ENCODE results near the gene RGS7. TPM values are rescaled to one million over a fixed set of nuclear protein-coding genes. Genes with fewer than 3 reads are reported as not detected.

Gene RGS7
- total RNA-seq, 2 donors from 2014 or later, result not detected

DNA sequence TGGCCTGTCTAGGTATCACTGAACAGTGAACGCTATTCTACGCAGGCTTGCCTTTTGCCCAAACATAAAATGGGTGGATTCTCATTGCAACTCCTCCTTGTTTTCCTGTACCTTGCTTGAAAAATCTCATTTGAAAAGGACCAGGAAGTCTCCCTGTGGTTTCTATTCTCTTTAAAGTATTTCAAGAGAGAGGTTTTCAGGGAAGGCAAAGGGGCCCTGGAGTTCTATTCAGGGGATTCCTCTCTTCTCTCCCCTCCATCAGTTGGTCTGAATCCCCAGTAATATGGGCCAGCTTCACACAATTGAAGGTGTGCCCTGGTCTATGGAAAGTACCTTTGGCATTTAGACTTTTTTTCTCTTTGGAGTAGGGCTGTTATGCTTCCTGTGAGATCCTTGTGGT is 311.3 kb downstream of the RGS7 start:
- no peak overlapping the region for H3K4me3 Mint-ChIP-seq
- H3K4me1 Mint-ChIP-seq, result no peaks in the 10 kb centered on the region
- no peak overlapping the region for H3K27ac Mint-ChIP-seq

DNA sequence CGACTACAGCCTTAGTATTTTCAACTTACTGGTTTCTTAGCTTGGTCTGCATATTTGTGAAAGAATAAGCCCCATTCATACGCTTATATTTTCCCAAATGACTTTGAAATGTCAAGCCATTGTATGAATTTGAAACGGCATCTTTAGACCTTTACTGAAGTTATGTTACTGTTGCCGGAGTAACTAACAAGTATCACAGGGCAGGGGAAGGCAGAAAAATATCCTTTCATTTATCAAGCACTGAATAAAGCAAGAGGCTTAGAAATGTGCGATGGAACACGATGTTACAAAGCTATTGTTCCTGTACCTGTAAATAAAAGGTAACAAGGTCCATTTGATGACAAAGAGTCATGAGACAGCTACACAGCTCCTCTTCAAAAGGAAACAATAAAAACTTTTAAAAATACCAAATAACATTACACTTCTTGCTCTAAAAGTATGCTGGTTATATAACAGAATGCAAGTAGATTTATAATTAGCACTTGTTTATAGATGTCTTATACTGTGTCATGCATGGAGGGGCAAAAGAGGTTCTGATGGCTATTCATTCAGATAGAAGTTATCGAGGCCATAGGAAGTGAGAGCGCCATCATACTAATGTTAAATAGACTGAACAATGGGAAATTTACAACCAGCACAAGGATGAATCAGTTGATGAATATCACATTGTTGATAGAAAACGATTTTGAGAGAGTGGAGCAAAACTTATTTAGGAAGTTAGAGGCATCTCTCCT is 322.6 kb downstream of the RGS7 start:
- H3K4me1 Mint-ChIP-seq, result no peaks in the 10 kb centered on the region
- H3K27me3 Mint-ChIP-seq, result no peaks in the 10 kb centered on the region
- H3K9me3 ChIP-seq (ENCODE audit: control insufficient read depth, low read length, poor library complexity, severe bottlenecking), result no peaks in the 10 kb centered on the region
- DNase-seq, result no peak
- no peak for ATAC-seq
- H3K27ac Mint-ChIP-seq, result no peak overlapping the region
- no peak overlapping the region for H3K4me3 Mint-ChIP-seq
- no peaks in the 10 kb centered on the region for H3K36me3 Mint-ChIP-seq (ENCODE audit: low read depth)

More for the DNA sequence above, 311.3 kb downstream of the RGS7 start:
- ATAC-seq (no peak), DNase-seq (no peak)
- no peaks in the 10 kb centered on the region for H3K9me3 ChIP-seq (ENCODE audit: control insufficient read depth, low read length, poor library complexity, severe bottlenecking)
- Mint-ChIP-seq H3K36me3 (ENCODE audit: low read depth) (no peaks in the 10 kb centered on the region), H3K27me3 (no peaks in the 10 kb centered on the region)

DNA sequence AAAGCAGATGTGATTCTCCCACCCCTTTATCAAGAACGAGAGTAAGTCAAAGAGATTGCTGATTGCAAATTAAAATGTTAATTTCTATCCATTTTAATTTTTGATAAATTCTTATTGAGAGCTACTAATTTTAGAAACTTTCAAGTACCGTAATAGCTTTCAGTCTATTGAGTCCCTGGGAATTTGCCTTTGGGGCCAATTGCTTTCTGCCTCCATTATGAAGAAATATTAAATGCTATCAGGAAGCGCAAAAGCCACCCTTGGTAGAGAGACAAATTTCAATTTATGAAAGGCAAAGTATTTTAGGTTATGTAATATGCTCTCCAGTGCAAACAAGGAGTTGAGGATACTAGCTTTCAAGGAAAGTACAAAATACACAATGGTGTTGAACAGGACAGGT is 332.2 kb downstream of the RGS7 start:
- DNase-seq, result no peak
- Mint-ChIP-seq H3K27me3 (no peaks in the 10 kb centered on the region), H3K4me1 (no peaks in the 10 kb centered on the region), H3K36me3 (ENCODE audit: low read depth) (no peaks in the 10 kb centered on the region), H3K4me3 (no peak overlapping the region), H3K27ac (no peak overlapping the region)
- no peak for ATAC-seq
- H3K9me3 ChIP-seq (ENCODE audit: control insufficient read depth, low read length, poor library complexity, severe bottlenecking), result no peaks in the 10 kb centered on the region

DNA sequence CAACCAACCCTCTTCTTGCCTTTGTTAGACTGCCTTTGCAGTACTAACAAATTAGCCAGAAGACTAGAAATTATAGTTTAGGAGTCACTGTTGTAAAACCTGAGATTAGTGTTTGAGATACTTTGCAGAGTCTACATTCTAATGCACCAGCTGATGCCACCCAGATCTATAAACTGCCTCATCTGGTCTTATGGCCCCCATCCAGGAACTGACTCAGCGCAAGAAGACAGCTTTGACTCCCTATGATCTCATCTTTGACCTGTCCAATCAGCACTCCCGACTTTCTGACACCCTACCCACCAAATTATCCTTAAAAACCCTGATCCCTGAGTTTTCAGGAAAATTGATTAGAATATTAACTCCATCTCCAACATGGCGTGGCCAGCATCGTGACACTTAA is 334.6 kb downstream of the RGS7 start:
- no peak overlapping the region for H3K27ac Mint-ChIP-seq
- no peak overlapping the region for H3K4me3 Mint-ChIP-seq
- no peaks in the 10 kb centered on the region for H3K27me3 Mint-ChIP-seq
- no peaks in the 10 kb centered on the region for H3K36me3 Mint-ChIP-seq (ENCODE audit: low read depth)
- DNase-seq (no peak), ATAC-seq (no peak)
- H3K9me3 ChIP-seq (ENCODE audit: control insufficient read depth, low read length, poor library complexity, severe bottlenecking), result no peaks in the 10 kb centered on the region
- H3K4me1 Mint-ChIP-seq, result no peaks in the 10 kb centered on the region

DNA sequence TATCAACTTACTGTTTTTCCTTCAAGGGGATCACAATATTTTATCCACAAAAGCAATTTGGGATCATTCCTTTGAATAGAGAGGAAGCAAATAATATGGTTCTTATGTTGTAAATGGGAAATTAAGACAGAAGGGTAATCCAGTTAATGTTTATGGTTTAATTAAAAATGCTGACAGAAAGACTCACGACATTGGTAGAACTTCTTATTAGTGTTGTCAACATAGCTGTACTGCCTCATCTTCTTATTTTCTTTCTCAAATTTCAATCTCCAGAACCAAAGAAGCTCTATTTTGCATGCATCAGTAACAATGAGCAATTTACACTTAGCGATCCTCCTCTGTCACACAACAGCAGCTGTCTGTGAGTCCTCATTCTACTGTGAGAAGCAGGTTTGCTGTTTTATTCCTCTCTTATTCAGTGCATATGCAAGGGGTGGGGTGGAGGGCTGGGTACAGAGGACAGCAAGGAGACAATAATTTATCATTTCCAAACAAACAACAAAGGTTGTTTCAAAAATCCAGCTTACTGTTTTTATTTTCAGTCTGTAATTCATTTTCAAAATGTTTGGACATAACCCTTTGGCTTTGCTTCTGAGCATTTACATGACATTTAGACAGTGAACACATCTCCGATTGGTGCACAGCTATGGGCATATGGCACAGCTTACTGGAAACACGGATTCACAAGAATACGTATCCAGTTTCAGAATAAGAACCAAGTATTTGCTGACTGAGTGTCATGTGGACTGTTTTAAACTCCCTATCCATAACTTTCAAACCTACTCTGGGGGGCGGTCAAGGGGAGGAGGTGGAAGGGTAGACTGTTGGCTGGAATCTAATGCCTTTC is 335.9 kb downstream of the RGS7 start:
- no peaks in the 10 kb centered on the region for H3K36me3 Mint-ChIP-seq (ENCODE audit: low read depth)
- no peak for ATAC-seq
- no peaks in the 10 kb centered on the region for H3K27me3 Mint-ChIP-seq
- no peak overlapping the region for H3K27ac Mint-ChIP-seq
- no peaks in the 10 kb centered on the region for H3K4me1 Mint-ChIP-seq
- no peak for DNase-seq
- H3K9me3 ChIP-seq (ENCODE audit: control insufficient read depth, low read length, poor library complexity, severe bottlenecking), result no peaks in the 10 kb centered on the region
- no peak overlapping the region for H3K4me3 Mint-ChIP-seq

DNA sequence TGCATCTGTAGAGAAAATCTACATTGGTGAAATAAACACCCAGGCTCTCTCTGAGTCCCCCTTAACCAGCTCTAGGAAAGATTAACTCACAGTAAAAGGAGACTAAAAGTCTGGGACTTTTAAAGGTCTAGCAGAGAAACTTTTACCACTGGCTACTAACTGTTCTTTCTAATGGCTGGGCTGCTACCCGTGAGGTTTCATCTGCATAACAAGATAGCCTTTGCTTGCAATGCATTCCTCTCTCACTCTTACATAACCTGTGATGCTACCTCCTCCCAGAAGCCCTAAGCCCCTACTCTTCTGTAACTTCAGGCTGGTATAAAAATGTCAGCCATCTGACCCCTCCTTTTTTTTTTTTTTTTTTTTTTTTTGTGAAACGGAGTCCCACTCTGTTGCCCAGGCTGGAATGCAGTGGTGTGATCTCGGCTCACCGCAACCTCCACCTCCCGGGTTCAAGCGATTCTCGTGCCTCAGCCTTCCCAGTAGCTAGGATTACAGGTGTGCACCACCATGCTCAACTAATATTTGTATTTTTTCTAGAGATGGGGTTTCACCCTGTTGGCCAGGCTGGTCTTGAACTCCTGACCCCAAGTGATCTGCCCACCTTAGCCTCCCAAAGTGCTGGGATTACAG is 344.2 kb downstream of the RGS7 start:
- no peak for DNase-seq
- no peak for ATAC-seq
- Mint-ChIP-seq H3K27ac (no peak overlapping the region), H3K4me1 (no peaks in the 10 kb centered on the region), H3K36me3 (ENCODE audit: low read depth) (no peaks in the 10 kb centered on the region), H3K4me3 (no peak overlapping the region), H3K27me3 (no peaks in the 10 kb centered on the region)
- H3K9me3 ChIP-seq (ENCODE audit: control insufficient read depth, low read length, poor library complexity, severe bottlenecking), result no peaks in the 10 kb centered on the region

DNA sequence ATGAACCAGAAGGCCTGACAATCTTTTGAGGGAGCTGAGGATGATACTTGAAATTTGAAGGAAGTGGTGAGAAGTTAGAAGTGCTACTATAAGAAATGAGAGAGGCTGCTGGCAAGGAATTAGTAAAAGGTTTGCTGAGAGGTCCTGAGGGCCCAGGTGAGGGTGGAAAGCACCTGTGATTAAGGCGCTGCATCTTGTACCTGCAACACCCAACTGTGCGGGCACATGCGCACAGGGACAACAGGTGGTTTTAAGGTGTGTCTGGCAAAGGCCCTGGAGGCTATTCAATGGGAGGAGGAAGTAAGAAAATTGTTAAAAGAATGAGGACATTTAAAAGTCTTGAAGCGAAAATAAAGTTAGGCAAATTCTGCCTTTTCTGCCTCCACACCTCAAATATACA is 349.3 kb downstream of the RGS7 start:
- no peaks in the 10 kb centered on the region for H3K4me1 Mint-ChIP-seq
- ATAC-seq (no peak), DNase-seq (no peak)
- H3K36me3 Mint-ChIP-seq (ENCODE audit: low read depth), result no peaks in the 10 kb centered on the region
- no peaks in the 10 kb centered on the region for H3K27me3 Mint-ChIP-seq
- no peak overlapping the region for H3K4me3 Mint-ChIP-seq
- H3K27ac Mint-ChIP-seq, result no peak overlapping the region
- no peaks in the 10 kb centered on the region for H3K9me3 ChIP-seq (ENCODE audit: control insufficient read depth, low read length, poor library complexity, severe bottlenecking)

DNA sequence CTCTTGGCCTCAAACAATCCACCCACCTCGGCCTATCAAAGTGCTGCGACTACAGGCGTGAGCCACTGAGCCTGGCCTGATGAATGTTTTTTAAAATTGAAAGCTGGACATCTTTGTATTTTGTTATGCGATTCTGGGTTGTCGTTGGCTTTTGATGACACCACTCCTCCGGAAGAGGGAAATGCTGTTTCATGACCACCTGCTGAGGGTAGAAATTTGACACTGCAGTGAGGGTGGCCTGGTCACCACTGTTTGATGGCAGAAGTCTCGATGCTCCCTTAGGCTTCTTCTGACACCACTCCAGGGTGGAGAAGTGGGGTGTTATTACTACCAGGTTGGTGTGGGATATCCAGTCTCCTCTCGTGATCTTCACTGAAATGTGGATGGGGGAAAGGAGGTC is 357.2 kb downstream of the RGS7 start:
- Mint-ChIP-seq H3K27ac (no peak overlapping the region), H3K27me3 (no peaks in the 10 kb centered on the region), H3K36me3 (ENCODE audit: low read depth) (no peaks in the 10 kb centered on the region), H3K4me1 (no peaks in the 10 kb centered on the region), H3K4me3 (no peak overlapping the region)
- no peak for DNase-seq
- H3K9me3 ChIP-seq (ENCODE audit: control insufficient read depth, low read length, poor library complexity, severe bottlenecking), result no peaks in the 10 kb centered on the region
- no peak for ATAC-seq

DNA sequence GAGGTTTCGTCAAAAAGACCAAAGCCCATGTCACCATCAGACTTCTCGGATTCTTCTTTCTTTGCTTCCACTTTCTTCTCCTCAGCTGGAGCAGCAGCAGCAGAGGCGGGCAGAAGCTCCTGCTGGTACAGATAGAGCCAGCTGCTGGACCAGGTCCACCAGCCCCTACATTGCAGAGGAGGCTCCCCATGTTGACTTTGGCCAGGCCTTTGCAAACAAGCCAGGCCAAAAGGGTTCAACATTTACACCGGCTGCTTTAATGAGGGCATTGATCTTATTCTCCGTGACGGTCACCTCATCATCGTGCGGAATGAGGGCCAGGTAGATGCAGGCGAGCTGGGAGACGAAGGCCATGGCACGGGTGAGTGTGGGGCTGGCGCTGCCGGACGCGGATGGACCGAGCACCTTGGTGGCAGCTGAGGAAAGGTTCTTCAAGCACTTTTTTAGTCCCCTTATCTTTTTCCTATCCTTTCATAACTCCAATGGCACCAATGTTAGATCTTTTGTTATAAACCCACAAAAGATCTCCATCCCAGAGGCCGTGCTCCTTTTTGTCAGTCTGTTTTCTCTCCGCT is 358.5 kb downstream of the RGS7 start:
- no peak overlapping the region for H3K27ac Mint-ChIP-seq
- no peaks in the 10 kb centered on the region for H3K36me3 Mint-ChIP-seq (ENCODE audit: low read depth)
- ATAC-seq (no peak), DNase-seq (no peak)
- H3K4me3 Mint-ChIP-seq, result no peak overlapping the region
- H3K9me3 ChIP-seq (ENCODE audit: control insufficient read depth, low read length, poor library complexity, severe bottlenecking), result no peaks in the 10 kb centered on the region
- H3K27me3 Mint-ChIP-seq, result no peaks in the 10 kb centered on the region
- no peaks in the 10 kb centered on the region for H3K4me1 Mint-ChIP-seq

DNA sequence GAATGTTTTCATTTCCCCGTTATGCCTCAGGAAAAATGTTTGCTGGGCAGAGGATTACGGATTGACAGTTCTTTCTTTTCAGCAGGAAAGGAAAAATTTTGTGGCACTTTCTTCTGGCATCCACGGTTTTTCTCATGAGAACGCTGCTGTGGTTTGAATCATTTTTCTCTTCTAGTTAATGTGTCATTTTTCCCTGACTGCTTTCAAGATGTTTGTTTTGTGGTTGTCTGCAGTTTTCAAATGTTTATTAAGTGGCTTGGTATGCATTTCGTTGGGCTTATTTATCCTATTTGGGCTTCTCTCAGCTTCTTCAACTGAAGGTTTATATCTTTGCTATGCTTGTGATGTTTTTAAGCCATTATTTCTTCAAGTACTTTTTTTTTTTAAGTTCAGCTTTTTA is 359.0 kb downstream of the RGS7 start:
- no peaks in the 10 kb centered on the region for H3K9me3 ChIP-seq (ENCODE audit: control insufficient read depth, low read length, poor library complexity, severe bottlenecking)
- Mint-ChIP-seq H3K4me3 (no peak overlapping the region), H3K36me3 (ENCODE audit: low read depth) (no peaks in the 10 kb centered on the region), H3K27me3 (no peaks in the 10 kb centered on the region), H3K4me1 (no peaks in the 10 kb centered on the region), H3K27ac (no peak overlapping the region)
- no peak for ATAC-seq
- no peak for DNase-seq

DNA sequence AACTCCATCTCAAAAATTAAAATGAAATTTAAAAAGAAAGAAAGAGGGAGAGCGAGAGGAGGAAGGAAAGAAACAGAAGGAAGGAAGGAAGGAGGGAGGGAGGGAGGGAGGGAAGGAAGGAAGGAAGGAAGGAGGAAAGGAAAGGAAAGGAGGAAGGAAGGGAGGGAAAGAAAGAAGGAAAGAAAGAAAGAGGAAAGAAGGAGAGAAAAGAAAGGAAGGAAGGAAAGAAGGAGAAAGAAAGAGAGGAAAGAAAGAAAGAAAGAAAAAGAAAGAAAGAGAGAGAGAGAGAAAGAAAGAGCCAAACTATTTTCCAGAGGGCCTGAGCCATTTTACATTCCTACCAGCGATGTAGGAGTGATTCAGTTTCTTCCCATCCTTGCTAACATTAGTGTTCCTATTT is 364.0 kb downstream of the RGS7 start:
- H3K9me3 ChIP-seq (ENCODE audit: control insufficient read depth, low read length, poor library complexity, severe bottlenecking), result no peaks in the 10 kb centered on the region
- DNase-seq, result no peak
- Mint-ChIP-seq H3K4me3 (no peak overlapping the region), H3K27me3 (no peaks in the 10 kb centered on the region), H3K36me3 (ENCODE audit: low read depth) (no peaks in the 10 kb centered on the region), H3K27ac (no peak overlapping the region), H3K4me1 (no peaks in the 10 kb centered on the region)
- no peak for ATAC-seq

DNA sequence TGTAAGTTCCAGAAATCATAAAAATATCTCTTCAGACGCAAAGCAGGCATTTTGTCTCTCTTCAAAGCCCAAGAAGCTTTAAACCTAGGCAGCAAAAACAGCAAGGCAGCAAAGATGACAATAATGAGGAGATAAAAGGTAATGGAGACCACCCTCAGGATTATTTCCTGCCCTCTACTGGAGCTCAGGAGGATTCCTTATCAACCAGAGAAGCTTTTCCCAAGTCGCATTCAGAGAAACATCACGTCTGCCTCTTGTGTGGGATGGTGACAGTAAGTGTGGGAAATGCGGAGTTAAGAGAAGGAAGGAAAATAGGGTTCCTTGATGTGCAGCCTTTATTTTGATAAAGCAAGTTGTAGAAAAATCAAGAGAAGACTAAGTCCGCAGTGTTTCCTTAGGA is 365.8 kb downstream of the RGS7 start:
- Mint-ChIP-seq H3K27ac (no peak overlapping the region), H3K4me3 (no peak overlapping the region), H3K36me3 (ENCODE audit: low read depth) (no peaks in the 10 kb centered on the region), H3K4me1 (no peaks in the 10 kb centered on the region), H3K27me3 (no peaks in the 10 kb centered on the region)
- H3K9me3 ChIP-seq (ENCODE audit: control insufficient read depth, low read length, poor library complexity, severe bottlenecking), result no peaks in the 10 kb centered on the region
- no peak for DNase-seq
- no peak for ATAC-seq

DNA sequence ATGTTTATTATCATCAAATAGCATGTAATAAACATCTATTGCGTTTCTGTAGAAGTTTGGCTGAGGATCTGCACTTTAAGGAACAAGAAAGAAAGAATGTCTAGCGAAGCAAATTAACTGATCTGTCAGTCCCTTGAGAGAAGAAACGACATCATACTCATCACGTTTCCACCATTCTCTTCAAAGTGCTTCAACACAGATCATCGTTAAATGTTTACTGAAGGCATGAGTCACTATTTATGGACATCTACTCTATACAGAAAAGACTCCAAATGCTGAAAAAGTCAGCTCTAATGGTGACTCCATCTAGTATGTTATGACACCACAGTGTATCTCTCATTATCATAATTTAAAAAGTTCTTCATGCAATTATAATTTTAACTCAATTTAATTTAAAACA is 369.1 kb downstream of the RGS7 start:
- H3K27ac Mint-ChIP-seq, result no peak overlapping the region
- H3K9me3 ChIP-seq (ENCODE audit: control insufficient read depth, low read length, poor library complexity, severe bottlenecking), result no peaks in the 10 kb centered on the region
- H3K4me1 Mint-ChIP-seq, result no peaks in the 10 kb centered on the region
- H3K4me3 Mint-ChIP-seq, result no peak overlapping the region
- DNase-seq, result no peak
- H3K36me3 Mint-ChIP-seq (ENCODE audit: low read depth), result no peaks in the 10 kb centered on the region
- H3K27me3 Mint-ChIP-seq, result no peaks in the 10 kb centered on the region
- no peak for ATAC-seq
